Amniotic stem cell (primary cell): ENCODE data around the gene UBALD2.
"Not testable (repeated sequence)": the region's sequence is repeated elsewhere in the genome, so short reads cannot be mapped to it uniquely, and the experiment has no call there.

Source experiments
- DNase-seq: peaks from one replicate; lab custom pipeline; 2025; lab: John Stamatoyannopoulos, UW

Gene UBALD2

DNA sequence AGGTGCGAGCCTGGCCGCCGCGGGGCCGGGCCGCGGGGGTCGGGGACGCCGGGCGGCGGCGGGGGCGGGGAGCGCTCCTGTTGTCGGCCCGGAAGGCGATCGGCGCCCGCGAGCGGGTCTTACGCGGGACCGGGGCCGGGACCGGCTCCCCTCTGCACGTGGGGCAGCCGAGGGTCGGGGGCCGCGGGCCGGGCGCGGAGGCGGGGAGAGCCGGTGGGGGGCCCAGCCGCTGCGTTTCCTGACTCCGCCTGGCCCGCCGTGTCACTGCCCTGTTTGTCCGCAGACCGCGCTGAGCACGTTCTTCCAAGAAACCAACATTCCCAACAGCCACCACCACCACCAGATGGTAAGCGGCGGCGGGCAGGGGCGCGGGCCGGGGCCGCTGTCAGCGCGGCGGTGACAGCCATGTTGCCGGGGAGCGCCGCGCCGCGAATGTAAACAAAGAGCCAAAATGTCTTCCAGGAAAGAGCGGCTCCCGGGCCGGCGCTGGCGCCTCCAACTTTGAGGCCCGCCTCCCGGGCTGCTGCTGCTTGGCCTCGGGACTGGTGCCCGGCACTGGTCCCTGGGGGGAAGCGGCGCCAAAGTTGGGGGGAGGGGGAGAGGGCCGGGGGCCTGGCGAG is 586 bp downstream of the UBALD2 start:
- DNase-seq: no peak

- DNase-seq: no peak
These were observed 1.2 kb downstream of the UBALD2 start for GRCh38 chr17:76266244-76266938.

GRCh38 chr17:76267051-76267576 is 2.0 kb downstream of the UBALD2 start:
- DNase-seq: no peak

- not testable (repeated sequence) for DNase-seq
These were observed 2.4 kb downstream of the UBALD2 start for GRCh38 chr17:76267581-76268001.

DNA sequence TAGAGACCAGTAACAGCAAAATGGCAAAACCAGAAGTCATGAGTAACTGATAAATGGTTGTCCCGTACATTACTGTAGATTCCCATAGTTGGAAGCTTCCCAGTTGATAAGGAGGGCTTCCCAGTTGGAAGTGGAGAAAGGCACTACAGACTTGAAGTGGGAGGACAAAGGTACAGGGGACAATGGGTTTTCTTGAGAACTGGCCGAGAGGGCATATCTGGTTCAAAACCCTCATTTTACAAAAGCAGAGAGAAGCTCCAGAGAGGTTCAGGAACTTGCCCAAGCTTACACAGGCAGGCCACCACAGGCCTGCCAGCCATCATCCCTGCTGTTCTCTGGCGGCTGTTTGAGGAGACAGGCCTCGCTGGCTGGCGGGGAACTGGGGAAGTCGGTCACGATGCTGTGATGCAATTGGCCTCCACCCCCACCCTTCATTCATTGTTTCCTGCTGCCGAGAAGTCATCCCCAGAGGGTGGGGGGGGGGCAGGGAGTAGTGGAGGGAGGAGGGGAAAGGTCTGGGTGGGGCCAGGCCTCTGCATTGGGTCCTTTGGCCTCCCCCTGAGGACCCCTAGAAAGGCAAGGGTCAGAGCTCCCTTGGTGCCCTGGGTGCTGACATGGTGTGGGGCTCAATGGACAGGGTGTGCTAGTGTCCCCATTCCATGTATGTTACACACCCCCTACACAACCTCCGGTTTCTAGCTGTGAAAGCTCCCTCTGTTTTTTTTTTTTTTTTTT is 3.0 kb downstream of the UBALD2 start:
- DNase-seq: no peak

DNA sequence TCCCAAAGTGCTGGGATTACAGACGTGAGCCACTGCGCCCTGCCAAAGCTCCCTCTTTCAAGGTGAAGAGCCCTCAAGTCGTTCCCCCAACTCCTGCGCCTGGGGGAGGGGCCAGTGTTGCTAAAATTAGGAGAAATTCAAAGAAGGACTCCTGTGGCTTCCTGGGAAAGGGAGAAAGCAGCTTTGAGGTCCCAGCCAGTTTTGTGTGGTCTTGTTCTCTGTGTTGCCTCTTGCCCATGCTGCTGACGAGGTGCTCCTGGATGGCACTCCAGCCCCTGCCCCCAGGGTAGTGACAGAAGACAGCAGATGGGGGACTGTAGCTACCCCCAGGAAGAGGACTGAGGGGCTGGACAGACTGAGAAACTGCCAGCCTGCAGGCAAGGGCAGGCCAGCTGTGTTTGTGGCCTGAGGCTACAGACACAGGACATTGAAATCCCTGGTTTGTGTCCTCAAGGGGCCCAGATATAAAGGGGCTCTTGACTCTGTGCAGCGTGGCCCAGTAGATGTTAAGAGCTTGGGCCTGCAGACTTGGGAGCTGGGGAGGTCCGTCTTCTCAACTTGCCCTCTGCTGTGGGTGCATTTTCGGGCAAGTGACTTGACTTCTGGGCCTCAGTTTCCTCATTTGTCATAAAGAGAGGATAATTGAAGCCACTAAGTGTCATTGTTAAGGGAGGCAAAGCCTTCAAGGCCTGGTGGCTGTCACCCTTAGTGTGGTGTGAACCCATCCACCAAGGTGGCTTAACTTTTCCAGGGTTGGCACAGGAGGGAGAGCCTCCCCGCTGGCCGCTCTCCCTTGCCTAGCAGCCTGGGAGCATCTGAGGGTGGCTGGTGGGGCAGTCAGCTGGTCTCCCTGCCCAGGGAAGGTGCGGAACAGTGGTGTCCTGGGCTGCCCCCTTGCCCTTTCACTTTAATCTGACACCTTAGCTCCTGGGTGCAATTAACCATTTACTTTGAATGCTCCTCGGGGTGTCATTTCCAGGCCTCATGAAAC is 4.1 kb downstream of the UBALD2 start:
- DNase-seq: no peak

- DNase-seq: no peak
These were observed 5.0 kb downstream of the UBALD2 start for GRCh38 chr17:76270127-76270592.

DNA sequence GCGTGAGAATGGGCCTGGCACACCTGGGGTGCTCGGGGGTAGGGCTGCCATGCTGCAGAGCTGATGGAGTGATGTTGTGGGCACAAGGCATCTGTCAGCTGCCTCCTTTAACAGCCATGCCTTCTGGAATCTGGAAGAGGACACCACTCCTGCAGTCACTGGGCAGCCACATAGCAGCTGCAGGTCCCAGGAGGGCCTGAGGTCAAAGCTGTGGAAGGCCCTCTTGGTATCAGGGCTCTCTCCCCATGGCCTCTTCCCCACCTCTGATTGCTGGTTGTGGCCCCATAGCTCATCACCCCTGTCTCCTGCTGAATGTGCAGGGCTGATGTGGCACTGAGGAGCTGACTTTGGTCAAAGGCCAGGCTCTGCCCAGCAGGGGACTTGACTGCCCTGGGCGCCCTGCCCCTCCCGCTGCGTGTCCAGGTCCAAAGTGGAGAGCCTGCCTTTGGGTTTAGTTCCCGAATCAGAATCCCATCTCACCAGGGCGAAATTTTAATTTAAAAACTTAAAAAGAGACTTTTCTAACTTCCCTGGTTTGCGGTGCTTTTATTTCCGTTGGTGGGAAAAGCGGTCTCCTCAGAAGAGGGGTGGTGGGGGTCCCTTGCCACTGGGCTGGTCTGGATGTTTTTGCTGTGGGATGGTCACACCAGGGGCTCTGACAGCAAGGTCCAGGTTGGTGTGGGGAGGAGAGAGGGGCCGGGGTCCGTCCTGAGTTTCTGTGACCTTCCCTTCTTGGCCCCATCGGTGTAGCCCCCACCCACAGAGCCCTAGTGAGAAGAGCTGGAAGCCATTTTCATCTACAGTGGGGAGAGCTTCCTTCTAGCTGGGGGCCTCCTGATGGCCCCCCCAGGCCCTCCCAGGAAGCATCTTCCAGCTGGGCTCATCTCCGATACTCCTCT is 5.9 kb downstream of the UBALD2 start:
- DNase-seq: no peak

DNA sequence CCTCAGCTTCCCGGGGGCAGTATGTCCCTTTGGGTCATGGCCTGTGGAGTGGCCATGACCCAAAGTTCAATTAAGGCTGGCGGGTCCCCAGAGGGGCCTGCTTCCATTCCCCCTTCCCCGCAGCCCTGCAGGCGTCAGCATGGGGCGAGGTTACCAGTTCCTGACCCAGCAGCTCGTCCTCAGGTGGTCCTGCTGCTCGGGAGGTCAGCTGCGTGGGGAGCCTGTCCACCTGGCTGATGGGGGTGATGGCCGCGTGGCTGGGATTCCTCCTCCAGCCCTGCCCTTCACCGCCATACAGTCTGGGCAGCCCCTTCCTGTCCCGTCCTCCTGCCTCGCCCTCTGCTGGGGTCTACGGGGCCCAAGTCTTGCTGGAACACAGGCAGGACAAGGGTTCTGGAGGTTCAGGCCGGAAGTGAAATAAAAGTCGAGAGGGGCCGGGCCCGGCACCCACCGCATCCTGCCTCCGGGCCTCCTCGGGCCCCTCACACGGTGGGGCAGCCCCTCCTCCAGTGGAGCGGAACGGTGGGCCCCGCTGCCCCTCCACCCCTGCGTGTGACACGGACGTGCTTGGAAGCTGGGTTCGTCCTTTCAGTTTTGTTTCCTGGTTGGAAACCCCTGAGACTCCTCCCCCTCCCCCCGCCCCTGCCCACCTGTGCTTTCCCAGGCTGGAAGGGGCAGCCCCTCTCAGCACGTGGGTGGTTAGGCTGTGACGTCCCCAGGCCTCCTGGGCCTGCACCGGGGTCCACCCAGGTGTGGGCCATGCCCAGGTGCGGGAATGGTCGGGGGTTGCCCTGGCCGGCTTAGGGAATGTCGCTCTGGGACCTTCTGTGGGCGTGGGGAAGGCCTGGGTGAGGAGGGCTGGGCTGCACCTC is 6.8 kb downstream of the UBALD2 start:
- DNase-seq: no peak

GRCh38 chr17:76272541-76273444 is 7.6 kb downstream of the UBALD2 start:
- DNase-seq: no peak

- no peak for DNase-seq
These were observed 8.4 kb downstream of the UBALD2 start for GRCh38 chr17:76273445-76274111.

GRCh38 chr17:76274112-76274956 is 9.2 kb downstream of the UBALD2 start:
- no peak for DNase-seq

DNA sequence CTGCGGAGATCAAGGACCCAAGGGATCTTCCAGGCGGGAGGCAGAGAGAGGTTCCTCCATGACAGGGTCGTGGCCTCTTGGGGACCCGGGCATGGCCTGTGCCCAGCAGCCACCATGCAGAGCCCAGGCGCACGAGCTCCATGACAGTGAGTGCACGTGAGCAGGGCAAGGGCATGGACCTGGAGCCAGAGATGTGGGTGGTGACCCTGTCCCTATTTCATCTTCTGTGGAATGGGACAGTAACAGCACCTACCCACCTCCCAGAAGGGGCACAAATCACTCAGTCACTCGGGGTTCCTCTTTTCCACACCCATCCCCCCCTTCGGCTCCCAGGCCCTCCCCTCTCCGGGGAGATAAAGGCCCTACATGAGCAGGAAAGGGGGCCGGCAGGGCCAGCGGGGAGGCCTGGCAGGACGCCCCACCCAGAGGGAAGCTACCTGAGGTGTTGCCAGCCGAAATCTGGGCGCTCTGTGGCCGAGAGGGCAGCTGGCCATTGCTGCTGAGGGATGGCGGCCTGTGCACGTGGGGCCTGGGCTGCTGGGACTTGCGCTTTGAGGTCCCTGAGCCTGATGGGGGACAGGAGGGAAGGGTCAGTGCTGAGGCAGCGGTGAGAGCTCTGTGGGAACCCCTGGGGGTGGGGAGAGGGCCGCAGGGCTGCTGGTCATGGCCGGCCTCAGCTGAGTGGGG is 10.4 kb downstream of the UBALD2 start:
- DNase-seq: no peak

- DNase-seq: no peak
These were observed 10.9 kb downstream of the UBALD2 start for GRCh38 chr17:76276069-76276431.

DNA sequence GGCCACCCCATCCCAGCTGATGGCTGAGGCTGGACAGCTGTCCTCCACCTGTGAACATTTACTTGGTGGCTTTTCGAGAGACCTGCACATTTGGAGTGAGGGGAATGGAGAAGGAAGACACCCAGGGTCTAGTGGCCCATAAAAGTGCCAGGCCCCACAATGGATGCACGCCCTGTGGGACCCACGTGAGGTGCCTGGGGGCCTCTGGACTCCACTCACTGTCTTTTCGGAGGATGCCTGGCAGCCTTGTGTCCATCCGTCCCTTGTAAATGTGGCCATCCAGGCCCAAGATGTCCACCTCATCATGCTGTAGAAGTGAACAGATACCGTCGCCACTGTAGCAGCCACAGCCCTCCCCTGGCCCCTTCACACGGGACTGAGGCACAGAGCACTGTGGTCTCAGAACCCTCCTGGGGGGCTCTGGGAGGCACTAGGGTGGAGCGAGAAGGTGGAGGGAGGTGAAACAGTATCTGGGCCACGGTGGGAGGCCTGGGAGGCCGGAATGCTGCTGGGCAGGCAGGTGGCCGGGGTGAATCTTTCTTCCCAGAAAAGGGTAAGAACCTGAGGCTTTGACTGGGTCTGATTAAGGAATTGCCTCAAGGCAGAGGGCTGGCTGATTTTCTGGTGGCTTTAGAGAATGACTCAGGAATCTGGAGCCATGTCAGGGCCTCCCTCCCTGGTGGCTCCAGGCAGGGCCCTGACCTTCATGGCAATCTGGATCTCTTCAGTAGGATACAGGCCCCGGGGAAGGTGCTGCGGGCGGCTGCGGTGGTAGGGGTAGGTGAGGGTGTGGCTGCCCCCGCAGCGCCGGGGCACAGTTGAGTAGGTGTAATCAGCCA is 11.5 kb downstream of the UBALD2 start:
- DNase-seq: no peak
